ENCODE results near the gene EFCAB6.
A peak's percentile ranks its signal among the peaks of the same experiment; 100 is the strongest.

The EFCAB6 gene

DNA sequence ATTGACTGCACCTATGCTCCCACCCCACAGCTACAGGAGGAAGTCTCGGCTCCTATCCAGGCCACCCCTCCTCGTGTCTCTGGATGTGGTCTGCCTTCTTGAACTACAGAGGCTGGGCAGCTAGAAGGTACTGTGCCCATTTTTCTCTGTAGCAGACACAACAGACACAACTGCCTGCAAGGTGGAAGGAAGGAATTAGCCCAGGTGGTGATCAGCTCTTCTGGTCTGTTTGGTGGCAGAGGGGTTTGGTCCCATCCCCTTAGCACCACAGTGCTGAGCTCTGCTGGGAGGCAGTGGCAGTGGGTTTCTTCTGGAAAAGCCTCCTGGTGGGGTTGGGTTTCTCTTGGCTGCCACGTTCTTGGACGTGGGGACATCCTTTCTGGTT lies 267.8 kb downstream of the EFCAB6 start:
- no peak overlapping the region for H3K27ac Mint-ChIP-seq
- DNase-seq (no peak), ATAC-seq (no peak)
- no peaks in the 10 kb centered on the region for H3K27me3 Mint-ChIP-seq
- H3K4me3 Mint-ChIP-seq, result no peak overlapping the region
- H3K9me3 Mint-ChIP-seq, result no peaks in the 10 kb centered on the region
- H3K4me1 Mint-ChIP-seq, result no peaks in the 10 kb centered on the region

DNA sequence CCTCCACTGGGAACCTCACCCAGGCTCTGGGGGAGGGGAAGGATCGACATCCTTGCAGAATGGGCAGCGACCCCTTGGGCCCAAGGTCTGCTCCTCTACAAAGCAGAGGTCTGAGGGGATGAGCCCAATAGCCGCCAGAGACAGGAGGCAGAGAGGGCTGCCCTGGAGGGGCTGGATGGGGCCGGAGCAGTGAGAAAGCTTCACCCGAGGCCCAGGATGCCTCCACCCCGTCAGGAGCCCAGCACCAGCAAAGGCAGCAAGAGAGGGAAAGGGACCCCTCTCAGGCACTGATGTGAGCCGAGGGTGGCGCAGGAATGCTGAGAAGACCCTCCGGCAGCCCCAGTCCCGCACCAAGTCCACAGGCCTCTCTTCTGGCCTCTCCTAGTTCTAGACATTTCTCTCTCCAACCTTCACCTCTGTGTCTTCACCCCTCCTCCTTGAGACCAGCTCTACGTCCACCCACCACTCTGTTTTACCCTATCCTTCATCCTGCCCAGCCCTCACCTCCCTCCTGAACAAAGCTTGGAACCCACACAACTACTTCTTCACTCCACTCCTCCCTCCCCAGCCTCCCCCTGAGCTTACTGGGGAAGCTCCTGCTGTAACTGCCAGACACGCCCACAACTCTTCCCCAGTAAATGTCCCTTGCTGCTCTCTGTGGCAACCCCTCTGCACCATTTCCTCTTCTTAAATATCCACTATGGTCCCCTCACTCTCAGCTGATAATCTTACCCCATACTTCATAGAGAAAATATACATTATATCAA lies 268.4 kb downstream of the EFCAB6 start:
- no peak for ATAC-seq

DNA sequence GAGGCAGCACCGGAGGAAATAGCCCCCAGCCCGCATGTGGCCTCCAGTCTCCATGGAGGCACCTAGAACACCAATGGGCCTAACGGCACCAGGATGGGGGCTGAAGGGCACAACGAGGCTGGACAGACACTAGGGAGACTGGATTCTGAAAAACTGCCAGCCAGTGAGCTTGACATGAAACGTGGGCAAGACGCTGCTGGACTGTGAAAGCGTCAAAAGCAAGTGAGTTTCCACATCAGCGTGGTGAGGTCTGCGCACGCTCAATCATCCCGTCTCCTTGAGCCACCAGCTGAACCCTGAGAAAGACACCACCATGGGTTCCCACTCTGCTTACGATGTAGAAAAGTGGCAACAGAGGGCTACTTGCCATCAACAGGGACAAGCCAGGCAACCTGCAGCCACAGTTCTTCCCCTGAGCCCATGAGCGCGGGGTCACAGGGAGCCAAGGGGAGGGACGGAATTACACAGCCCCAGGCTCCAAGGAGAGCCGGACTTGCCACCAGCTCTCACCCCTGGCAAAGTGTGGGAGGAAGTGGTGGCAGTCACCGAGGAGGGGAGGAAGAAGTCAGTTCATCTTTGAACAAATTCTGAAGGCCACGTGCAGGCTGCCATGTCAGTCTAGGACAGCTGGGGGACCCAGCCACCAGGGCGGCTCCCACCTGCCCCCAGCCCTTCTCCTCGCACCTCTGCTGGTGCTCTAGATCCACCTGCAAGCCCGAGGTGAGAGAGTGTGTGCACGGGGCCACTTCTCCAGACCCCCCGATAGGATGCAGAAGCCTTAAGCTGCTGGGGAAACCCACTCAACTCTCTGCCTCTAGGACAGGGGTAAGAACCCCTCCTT lies 269.2 kb downstream of the EFCAB6 start:
- no peak for ATAC-seq
- peaks cover 13% of the 10 kb centered on the region for H3K27me3 Mint-ChIP-seq

More for the DNA sequence above, 268.4 kb downstream of the EFCAB6 start:
- Mint-ChIP-seq H3K9me3 (no peaks in the 10 kb centered on the region), H3K4me1 (no peaks in the 10 kb centered on the region), H3K27ac (peak overlapping the region in 1 of 2 donors; percentile 46), H3K4me3 (no peak overlapping the region), H3K27me3 (peaks cover 5% of the 10 kb centered on the region)
- no peak for DNase-seq

DNA sequence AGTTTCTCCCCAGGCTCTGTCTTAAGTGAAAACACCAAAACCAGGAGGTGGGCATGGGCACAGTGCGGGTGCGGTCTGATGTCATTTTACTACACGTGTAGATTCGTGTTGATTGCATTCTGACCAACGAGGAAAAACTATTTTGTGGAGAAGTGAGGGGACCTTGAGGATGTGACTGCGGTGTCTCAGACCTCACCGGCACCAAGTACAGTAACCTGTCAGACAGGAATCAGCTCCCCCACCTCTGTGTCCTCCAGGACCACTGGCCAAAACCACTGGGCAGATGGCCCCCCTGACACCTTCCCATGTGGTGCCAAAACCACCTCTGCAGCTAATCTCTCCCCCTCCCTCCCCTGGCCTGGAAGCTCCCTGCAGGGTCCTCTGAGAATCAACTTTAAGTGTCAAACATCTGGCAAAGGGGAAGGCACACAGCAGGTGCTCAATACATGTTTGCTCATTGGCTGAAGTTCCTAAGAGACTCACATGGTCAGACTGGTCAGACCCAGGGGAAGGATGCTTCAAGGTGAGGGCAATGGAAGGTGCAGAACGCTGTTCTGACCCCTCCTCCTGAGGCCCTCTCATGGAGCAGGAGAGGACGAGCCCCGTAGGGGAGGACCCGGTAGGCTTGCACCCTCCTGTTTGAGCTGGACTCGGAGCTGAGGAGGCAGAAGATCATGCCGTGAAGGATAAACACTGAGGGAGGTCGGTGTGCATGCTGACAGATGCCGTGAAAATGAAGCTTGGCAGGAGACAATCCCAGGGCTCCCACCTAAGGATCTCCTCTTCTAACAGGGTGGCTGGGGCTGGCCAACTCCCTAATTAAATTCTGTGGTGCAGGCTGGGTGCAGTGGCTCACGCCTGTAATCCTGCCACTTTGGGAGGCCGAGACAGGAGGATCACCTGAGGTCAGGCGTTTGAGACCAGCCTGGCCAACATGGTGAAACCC lies 270.4 kb downstream of the EFCAB6 start:
- H3K27ac Mint-ChIP-seq, result no peak overlapping the region
- no peak overlapping the region for H3K4me3 Mint-ChIP-seq
- peaks cover 14% of the 10 kb centered on the region for H3K27me3 Mint-ChIP-seq
- no peaks in the 10 kb centered on the region for H3K4me1 Mint-ChIP-seq
- H3K9me3 Mint-ChIP-seq, result no peaks in the 10 kb centered on the region
- ATAC-seq (no peak), DNase-seq (no peak)

More for the DNA sequence above, 269.2 kb downstream of the EFCAB6 start:
- Mint-ChIP-seq H3K4me1 (no peaks in the 10 kb centered on the region), H3K27ac (no peak overlapping the region), H3K9me3 (no peaks in the 10 kb centered on the region), H3K4me3 (no peak overlapping the region)
- no peak for DNase-seq

DNA sequence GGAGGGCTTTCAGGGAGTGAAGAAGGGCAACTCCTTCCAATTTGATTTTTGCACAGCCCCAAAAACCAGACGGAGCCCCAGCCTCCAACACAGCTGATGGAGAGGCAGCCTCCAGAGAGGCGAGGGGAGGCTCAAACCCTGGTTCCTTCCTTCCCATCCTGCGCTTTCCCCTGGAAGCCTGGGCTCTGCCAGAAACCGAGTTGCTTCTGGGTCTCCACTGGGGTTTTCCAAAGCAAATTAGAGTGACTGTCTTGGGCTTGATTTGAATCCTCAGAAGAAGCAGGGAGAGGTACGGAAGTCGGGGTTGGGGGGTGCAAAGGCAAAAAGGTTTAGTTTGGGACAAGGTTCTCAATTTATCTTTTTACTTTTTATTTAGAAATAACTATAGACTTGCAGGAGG lies 271.1 kb downstream of the EFCAB6 start:
- Mint-ChIP-seq H3K9me3 (no peaks in the 10 kb centered on the region), H3K27ac (peak overlapping the region in 1 of 2 donors; percentile 46), H3K27me3 (peaks cover 14% of the 10 kb centered on the region), H3K4me1 (no peaks in the 10 kb centered on the region), H3K4me3 (no peak overlapping the region)
- DNase-seq, result no peak
- no peak for ATAC-seq

DNA sequence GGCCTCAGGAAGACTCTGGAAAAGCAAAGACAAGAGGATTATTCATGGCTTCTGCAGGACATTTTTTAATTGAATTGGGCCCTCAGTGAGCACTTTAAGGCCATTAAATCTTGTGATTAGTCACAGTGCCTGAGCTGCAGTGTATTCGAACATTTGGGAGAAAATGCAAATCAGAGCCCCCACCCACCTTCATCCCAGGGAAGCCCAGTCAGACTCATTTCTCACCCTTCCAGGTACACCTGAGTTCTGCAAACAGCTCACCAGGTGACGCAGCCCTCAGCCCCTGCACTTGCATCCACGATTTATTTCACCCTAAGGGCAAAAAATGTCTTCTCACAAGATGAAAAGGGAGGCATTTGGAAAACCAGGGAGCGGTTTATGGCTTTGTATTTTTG lies 271.6 kb downstream of the EFCAB6 start:
- ATAC-seq (no peak), DNase-seq (no peak)
- Mint-ChIP-seq H3K27me3 (peaks cover 19% of the 10 kb centered on the region), H3K4me3 (no peak overlapping the region), H3K27ac (peak overlapping the region in 1 of 2 donors; percentile 90), H3K9me3 (no peaks in the 10 kb centered on the region), H3K4me1 (no peaks in the 10 kb centered on the region)

DNA sequence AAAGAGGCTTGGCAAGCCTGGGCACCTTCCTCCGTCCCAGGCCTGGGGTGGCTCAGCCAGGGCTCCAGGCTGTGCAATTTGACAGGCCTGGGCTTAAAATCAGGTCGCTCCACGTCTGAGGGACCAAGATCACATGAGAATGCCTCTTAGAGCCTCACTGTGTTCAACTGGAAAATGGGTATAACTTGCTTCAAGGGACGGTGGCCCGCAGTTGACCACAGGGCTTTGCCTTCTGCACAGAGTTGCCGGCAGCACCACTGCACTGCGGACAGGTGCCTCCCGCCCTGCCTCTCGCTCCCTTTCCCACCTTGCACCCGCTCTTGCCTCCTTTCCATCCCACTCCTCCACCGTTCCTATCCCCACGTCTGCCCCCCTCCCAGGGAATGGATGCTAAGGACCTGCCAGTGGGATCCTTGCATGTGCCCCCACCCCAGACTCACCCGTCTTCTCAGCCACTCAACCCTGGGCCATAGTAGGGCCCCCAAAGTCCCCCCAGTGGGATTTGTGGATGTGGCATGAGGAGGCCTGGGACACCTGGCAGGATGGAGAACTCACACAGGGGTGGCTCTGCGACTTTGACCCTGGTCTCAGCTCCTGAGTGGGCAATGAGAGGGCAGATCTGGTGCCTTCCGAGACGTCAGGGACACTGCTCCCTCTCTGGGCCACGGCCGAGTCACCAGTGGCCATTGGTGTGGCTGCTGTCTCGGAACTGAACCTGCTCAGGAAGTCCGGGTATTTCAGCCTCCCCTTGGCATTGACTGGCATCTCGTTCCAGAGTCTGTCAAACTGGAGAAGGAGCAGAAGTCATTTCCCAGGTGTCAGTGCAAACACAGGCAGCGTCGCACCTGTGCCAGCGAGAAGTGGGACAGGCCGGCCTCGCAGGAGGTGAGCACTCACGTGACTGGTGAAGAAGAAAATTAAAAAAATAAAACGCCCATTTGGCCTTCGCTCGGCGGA lies 272.3 kb downstream of the EFCAB6 start:
- Mint-ChIP-seq H3K4me3 (no peak overlapping the region), H3K9me3 (no peaks in the 10 kb centered on the region), H3K27ac (peak overlapping the region in 1 of 2 donors; percentile 90), H3K4me1 (no peaks in the 10 kb centered on the region), H3K27me3 (peaks cover 22% of the 10 kb centered on the region)
- DNase-seq (no peak), ATAC-seq (no peak)

DNA sequence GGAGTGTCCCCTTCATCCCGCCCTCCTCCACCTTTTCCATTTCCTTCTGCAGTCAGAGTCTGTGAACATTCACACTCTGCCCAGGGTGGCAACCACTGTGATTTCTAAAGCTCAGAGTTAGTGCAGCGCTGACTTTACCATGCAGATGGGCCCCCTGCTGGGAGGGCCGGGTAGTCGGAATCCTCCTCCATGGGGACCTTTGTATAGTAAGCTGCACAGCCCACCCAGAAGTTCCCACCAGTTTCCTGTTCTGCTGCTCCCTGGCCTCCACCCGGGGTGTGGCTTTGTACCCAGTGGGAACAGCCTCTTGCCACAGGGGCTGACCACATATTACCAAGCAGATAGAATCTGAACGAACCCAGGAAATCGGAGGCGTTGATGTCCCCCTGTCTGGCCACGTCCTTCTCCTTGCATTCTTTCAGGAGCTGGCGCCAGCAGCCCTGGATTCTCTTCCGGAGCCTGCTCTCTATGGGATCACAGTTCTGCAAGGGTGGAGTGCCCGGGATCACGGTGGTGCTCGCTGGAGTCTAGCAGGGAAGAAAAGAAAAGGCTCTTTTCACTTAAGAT lies 275.0 kb downstream of the EFCAB6 start:
- H3K27ac Mint-ChIP-seq, result no peak overlapping the region
- H3K27me3 Mint-ChIP-seq, result peaks cover 22% of the 10 kb centered on the region
- H3K9me3 Mint-ChIP-seq, result no peaks in the 10 kb centered on the region
- H3K4me1 Mint-ChIP-seq, result no peaks in the 10 kb centered on the region
- no peak overlapping the region for H3K4me3 Mint-ChIP-seq
- no peak for DNase-seq
- no peak for ATAC-seq

DNA sequence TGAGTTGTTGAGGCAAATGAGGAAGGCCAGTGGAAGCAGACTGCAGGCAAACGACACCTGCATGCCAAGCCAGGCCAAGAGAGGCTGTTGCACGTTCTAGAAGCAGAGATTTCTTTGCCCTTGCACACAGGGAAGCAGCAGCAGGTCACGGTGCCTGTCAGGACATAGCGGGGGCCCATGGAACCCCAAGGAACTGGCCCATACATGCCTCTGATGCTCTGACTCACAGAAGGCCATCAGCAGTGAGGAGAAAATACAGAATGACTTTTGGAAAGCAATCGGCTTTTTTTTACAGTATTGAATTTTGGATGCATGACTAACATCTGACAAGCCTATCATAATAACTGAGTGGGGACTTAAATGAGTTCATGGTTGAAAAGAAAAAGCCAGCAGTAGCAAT lies 276.4 kb downstream of the EFCAB6 start:
- no peak for ATAC-seq
- DNase-seq, result no peak
- Mint-ChIP-seq H3K4me3 (no peak overlapping the region), H3K27me3 (peaks cover 22% of the 10 kb centered on the region), H3K27ac (no peak overlapping the region), H3K9me3 (no peaks in the 10 kb centered on the region), H3K4me1 (no peaks in the 10 kb centered on the region)

DNA sequence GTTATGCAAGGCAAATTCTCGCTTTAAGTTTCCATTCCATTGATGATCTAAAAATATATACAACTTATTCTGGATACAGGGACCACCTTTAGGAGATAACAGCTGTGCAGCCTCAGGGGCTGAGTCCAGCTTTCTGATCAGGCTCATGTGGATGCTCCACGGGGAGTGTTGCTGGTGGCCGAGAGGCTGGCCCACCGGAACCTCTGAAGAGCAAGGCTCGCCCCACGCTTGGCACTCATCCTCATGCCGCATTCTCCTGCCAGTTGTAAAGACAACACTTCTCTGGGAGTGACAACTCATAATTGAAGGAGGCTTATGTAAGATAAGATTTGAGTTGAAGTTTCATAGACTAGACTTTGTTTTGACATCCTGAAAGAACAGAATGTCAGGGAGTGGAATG lies 276.8 kb downstream of the EFCAB6 start:
- H3K4me3 Mint-ChIP-seq, result no peak overlapping the region
- DNase-seq, result no peak
- no peaks in the 10 kb centered on the region for H3K4me1 Mint-ChIP-seq
- H3K9me3 Mint-ChIP-seq, result no peaks in the 10 kb centered on the region
- no peak for ATAC-seq
- H3K27ac Mint-ChIP-seq, result no peak overlapping the region
- peaks cover 25% of the 10 kb centered on the region for H3K27me3 Mint-ChIP-seq

DNA sequence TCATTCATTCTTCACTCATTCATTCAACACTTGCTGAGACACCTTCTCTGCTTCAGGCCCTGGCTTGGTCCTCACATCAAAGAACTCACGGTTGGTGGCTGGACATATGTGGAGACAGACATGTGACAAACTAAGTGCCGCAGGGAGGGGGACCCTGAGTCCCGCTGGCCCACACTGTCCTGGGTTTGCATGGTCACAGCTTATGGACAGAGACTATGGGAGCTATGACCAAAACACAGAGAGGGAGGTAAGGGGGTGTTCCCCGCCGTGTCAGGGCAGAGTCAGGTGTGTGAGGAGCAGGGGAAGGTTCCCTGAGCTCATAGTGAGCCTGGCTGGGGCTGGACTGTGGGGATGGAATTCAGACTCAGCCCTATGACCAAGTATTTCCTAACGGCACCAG lies 277.2 kb downstream of the EFCAB6 start:
- peaks cover 29% of the 10 kb centered on the region for H3K27me3 Mint-ChIP-seq

DNA sequence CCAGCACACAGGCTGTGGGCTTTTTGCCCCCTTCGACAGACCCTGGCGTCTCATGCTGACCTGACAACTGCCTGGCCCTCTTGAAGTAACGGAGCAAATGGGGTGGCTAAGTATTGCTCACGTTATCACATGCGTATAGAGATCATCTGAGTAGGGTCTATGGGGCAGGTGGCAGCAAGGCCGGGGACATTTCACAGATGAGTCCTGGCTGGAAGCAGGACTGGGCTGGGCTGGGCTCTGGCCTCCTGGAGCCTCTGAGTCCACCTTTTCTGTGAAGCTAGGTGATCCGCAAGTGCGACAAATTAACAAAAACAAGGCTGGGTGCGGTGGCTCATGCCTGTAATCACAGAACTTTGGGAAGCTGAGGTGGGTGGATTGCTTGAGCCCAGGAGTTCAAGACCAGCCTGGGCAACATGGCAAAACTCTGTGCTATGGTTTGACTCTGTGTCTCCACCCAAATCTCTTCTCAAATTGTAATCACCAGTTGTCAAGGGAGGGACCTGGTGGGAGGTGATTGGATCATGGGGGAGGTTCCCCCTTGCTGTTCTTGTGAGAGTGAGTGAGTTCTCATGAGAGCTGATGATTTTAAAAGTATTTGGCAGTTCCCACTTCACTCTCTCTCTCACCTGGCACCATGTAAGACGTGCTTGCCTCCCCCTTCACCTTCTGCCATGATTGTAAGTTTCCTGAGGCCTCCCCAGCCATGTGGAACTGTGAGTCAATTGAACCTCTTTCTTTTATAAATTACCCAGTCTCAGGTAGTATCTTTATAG lies 278.3 kb downstream of the EFCAB6 start:
- no peak for ATAC-seq
- H3K27ac Mint-ChIP-seq, result no peak overlapping the region
- peaks cover 26% of the 10 kb centered on the region for H3K27me3 Mint-ChIP-seq
- H3K4me3 Mint-ChIP-seq, result no peak overlapping the region
- no peaks in the 10 kb centered on the region for H3K9me3 Mint-ChIP-seq
- no peaks in the 10 kb centered on the region for H3K4me1 Mint-ChIP-seq
- no peak for DNase-seq

More for the DNA sequence above, 277.2 kb downstream of the EFCAB6 start:
- H3K4me3 Mint-ChIP-seq, result no peak overlapping the region
- no peaks in the 10 kb centered on the region for H3K9me3 Mint-ChIP-seq
- DNase-seq, result no peak
- H3K27ac Mint-ChIP-seq, result peak overlapping the region in 1 of 2 donors; percentile 68
- H3K4me1 Mint-ChIP-seq, result no peaks in the 10 kb centered on the region
- ATAC-seq, result no peak

DNA sequence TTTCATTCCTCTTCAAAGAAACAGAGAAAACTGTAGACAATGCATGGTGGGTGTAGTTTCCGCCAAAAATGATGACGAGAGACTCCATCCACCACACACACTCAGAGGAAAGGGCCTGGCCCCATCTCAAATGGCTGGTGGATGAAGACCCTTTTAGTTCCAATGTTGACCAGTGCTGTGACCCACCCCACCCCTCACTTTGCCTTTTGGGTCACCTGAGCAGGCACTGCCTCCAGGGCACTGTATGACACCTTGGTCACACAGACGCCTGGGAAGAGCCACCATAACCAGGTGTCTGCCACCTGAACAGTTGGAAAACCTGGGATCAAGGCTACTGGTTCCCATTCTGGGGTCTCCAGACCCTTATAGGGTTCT lies 279.0 kb downstream of the EFCAB6 start:
- no peaks in the 10 kb centered on the region for H3K4me1 Mint-ChIP-seq

More for the DNA sequence above, 279.0 kb downstream of the EFCAB6 start:
- H3K27me3 Mint-ChIP-seq, result peaks cover 19% of the 10 kb centered on the region
- ATAC-seq (no peak), DNase-seq (no peak)
- no peak overlapping the region for H3K27ac Mint-ChIP-seq
- no peaks in the 10 kb centered on the region for H3K9me3 Mint-ChIP-seq
- H3K4me3 Mint-ChIP-seq, result no peak overlapping the region
